IPS-15b (cell line): ENCODE data around the gene CHST15.

Experiments used
- H3K27me3 ChIP-seq: one replicate; pipeline ENCODE4 v1.6.1; 2013; ENCODE audit warnings: low read length; ENCODE audit not compliant: control insufficient read depth, insufficient read depth
- H3K36me3 ChIP-seq: one replicate; pipeline ENCODE4 v1.6.1; 2013; ENCODE audit warnings: low read length; ENCODE audit not compliant: control insufficient read depth, insufficient read depth
- H3K4me1 ChIP-seq: one replicate; pipeline ENCODE4 v1.6.1; 2013; ENCODE audit warnings: mild to moderate bottlenecking, low read length; ENCODE audit not compliant: control insufficient read depth, insufficient read depth
- H3K4me3 ChIP-seq: one replicate; pipeline ENCODE4 v1.5.1; 2013; ENCODE audit warnings: low read depth, low read length
- H3K9ac ChIP-seq: one replicate; pipeline ENCODE4 v1.6.1; 2013; ENCODE audit warnings: low read depth, mild to moderate bottlenecking, low read length
- H3K9me3 ChIP-seq: one replicate; pipeline ENCODE4 v1.6.1; 2013; ENCODE audit warnings: mild to moderate bottlenecking, low read length; ENCODE audit not compliant: control insufficient read depth, insufficient read depth

The CHST15 gene

DNA sequence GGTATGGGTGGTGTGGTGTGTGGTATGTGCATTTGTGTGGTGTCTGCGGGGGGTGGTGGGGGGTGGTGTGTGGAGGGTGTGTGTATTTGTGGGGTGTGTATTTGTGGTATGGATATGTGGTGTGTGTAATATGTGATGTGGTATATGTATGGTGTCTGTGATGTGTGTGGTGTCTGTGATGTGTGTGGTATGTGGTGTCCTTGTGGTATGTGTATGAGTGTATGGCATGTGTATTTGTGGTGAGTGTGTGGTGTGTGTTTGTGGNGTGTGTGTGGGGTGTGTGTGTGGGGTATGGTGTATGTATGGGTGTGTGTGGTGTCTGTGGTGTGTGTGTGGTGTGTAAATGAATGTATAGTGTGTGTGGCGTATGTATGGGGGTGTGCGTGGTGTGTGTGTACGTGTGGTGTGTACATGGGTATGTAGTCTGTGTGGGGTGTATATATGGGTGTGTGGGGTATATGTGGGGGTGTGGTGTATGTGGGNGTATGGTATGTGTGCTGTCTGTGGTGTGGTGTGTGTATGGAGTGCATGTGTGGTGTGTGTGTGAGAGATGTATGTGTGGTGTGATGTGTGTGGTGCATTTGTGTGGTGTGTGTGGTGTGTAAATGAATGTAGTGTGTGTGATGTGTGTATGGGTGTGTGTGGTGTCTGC is 27.1 kb upstream of the CHST15 start:
- Histone ChIP-seq H3K9me3 (no peaks in the 10 kb centered on the region), H3K9ac (no peak overlapping the region), H3K4me1 (no peaks in the 10 kb centered on the region), H3K27me3 (no peaks in the 10 kb centered on the region), H3K36me3 (no peaks in the 10 kb centered on the region), H3K4me3 (no peak overlapping the region)

DNA sequence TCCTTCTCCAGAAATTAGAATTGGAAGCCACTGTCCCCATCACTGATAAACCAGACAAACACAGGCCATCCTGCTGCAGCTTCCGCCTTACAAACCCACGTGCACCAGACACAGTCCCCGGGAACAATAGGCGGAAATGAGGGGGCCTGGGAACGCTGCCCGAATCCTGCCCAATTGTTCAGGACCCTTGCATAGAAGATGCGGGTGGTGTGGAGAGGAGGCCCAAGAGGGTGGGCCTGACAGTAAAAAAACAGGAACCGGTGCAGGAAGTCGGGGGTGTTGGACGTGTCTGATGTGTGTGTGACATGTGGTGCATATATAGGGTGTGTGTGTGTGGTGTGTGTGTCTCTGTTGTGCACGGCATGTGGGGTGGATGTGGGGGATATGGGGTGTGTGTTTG is 26.5 kb upstream of the CHST15 start:
- H3K36me3 ChIP-seq = no peaks in the 10 kb centered on the region
- no peak overlapping the region for H3K4me3 ChIP-seq
- H3K9ac ChIP-seq = no peak overlapping the region
- no peaks in the 10 kb centered on the region for H3K9me3 ChIP-seq
- no peaks in the 10 kb centered on the region for H3K4me1 ChIP-seq
- H3K27me3 ChIP-seq = no peaks in the 10 kb centered on the region

DNA sequence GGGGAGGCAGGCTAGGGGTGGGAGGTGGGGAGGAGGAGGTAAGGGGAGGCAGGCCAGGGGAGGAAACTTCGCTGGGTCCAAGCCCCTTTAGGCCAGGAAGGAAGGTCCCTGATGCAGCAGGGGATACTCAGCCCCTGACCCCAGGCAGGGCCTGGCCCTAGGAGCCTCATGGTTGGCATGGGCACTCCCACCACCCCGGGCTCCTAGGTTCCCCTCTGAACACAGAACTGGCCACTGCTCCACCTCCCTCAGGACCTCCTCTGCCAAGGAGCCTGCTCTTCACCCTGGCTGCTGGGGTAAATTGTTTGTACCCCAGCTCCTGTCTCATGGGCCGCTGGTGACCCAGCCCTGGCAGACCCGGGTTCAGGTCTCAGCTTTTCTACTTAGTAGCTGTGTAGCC is 25.8 kb upstream of the CHST15 start:
- Histone ChIP-seq H3K4me3 (no peak overlapping the region), H3K4me1 (no peaks in the 10 kb centered on the region), H3K27me3 (no peaks in the 10 kb centered on the region), H3K9me3 (no peaks in the 10 kb centered on the region), H3K36me3 (no peaks in the 10 kb centered on the region), H3K9ac (no peak overlapping the region)

DNA sequence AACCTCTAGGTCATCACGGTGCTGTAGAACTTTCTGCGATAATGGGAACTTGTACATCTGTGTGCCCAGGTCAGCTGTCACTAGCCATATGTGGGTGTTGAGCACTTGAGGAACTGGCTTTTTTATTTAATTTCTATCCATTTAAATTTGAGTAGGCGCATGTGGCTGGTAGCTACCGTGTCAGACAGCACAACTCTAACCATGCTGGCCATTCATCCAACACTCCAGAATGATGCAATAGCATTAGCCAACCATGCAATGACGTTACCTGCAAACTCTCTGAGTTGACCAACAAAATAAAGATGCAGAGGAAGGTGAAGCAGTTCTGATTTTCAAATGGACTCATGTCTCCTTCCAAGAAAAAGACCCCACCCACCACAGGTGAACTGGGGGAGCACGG is 24.4 kb upstream of the CHST15 start:
- Histone ChIP-seq H3K27me3 (no peaks in the 10 kb centered on the region), H3K9ac (no peak overlapping the region), H3K36me3 (no peaks in the 10 kb centered on the region), H3K4me1 (no peaks in the 10 kb centered on the region), H3K9me3 (no peaks in the 10 kb centered on the region), H3K4me3 (no peak overlapping the region)

DNA sequence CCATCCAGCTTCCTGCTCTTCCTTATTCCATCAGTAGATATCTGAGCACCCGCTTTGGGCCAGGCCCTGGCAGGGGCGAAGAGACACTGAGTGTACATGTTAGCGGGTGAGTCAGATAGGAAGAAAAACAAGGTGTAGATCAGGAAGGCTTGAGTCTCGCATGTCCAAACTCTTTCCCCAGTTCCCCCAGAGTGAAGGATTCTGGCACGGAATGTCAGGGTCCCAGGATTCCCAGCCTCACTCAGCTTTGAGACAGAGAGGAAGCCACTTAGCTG is 24.1 kb upstream of the CHST15 start:
- Histone ChIP-seq H3K36me3 (no peaks in the 10 kb centered on the region), H3K27me3 (no peaks in the 10 kb centered on the region), H3K4me3 (no peak overlapping the region), H3K9me3 (no peaks in the 10 kb centered on the region), H3K4me1 (no peaks in the 10 kb centered on the region), H3K9ac (no peak overlapping the region)

DNA sequence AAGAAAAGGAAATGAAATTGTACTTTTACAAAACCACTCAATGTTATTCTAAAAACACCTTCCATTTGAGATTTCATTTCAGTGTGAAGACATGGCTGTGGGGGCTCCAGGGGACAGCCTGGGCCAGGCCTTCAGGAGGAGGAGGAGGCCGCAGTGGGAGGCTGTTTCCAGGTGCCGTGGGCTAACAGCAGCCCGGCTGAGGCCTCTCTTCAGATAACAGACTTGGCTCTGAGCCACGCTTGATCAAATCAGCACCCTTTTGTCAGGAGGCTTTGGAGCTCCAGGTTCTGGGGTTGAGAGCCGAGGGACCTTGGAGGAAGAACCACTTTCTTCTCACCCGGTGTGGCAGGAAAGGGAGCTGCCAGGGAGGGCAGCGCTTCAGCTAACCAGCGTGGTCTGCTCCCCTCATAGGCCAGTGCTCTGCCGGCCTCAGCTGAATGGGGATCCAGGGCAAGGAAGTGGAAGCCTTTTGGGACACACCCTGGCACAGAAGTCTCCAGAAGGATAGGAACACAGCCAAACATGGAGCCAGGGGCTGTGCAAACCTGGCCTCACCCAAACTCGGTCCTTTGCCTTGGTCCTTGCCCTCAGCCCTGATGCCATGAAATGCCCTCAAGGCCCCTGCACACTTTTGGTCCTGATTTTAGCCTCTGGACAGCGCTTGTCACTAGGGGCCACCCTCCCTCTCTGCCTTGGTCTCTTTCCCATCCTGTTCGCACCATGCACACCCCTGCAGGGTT is 23.5 kb upstream of the CHST15 start:
- Histone ChIP-seq H3K4me1 (no peaks in the 10 kb centered on the region), H3K27me3 (no peaks in the 10 kb centered on the region), H3K36me3 (no peaks in the 10 kb centered on the region), H3K9me3 (no peaks in the 10 kb centered on the region), H3K4me3 (no peak overlapping the region), H3K9ac (no peak overlapping the region)

DNA sequence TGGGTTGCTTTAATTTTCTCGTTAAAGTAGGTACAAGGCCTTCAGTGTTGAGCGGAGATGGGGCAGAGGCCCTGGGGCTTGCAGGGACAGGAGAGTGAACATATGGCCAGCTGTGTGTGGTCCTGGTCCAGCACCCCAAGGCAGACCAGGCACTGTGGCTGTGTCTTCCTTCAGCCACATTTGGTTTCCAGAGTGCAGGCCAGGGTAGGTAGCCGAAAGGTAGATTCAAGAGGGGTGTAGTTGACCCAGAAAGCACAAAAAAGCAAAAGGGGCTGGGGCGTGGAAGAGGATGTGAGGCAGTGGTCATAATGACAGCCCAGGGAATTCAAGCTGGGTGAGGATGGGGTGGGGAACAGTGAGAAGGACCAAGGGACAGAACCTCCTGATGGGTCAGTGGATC is 21.3 kb upstream of the CHST15 start:
- Histone ChIP-seq H3K4me3 (no peak overlapping the region), H3K9ac (no peak overlapping the region), H3K4me1 (no peaks in the 10 kb centered on the region), H3K27me3 (no peaks in the 10 kb centered on the region), H3K36me3 (no peaks in the 10 kb centered on the region), H3K9me3 (no peaks in the 10 kb centered on the region)

DNA sequence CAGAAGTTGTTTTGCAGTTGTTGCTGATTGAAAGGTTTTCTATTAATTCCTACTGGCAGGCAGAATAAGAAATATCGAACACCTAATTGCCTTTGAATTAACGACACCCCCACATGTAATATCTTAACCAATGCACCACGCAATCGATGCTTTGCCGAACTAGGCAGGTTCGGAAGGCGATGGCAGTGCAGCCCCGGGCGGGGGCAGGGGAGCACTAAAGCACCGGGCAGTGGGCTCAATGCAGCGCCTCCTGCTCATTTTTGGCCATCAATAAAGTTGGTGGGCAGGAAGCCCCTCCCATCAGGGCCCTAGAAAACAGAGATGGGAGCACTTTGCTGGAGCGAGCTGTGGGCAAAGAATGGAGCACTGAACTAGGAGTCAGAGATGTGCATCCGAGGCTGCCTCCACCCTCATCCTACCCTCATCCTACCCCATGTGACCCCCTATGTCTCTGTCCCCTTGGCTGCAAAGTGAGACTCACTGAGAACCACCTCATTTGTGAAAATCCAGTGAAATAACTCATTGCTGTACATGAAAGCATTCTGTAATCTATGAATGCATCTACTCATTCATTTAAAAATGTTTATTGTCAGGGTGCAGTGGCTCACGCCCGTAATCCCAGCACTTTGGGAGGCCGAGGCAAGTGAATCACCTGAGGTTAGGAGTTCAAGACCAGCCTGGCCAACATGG is 19.6 kb upstream of the CHST15 start:
- H3K4me1 ChIP-seq = no peaks in the 10 kb centered on the region
- no peaks in the 10 kb centered on the region for H3K36me3 ChIP-seq
- no peaks in the 10 kb centered on the region for H3K27me3 ChIP-seq
- no peaks in the 10 kb centered on the region for H3K9me3 ChIP-seq
- H3K9ac ChIP-seq = no peak overlapping the region
- no peak overlapping the region for H3K4me3 ChIP-seq

DNA sequence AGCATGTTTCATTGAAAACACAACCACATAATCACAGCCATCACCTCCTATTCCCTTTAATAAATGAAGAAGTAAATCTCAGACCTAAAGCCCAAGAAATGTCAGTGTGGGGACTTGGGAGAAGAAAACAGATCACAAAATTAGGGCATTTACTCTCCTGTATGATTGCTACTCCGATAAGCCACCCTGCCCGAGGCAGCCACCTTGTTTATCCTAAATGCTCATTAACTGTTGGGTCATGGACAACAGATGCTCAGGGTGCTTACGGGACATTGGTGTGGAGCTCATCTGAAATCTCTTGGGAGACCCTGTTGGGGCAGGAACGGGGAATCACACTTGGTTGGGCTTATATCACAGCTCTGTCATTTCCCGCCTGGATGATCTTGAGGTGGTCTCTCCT is 17.5 kb upstream of the CHST15 start:
- Histone ChIP-seq H3K27me3 (no peaks in the 10 kb centered on the region), H3K9me3 (no peaks in the 10 kb centered on the region), H3K4me1 (no peaks in the 10 kb centered on the region), H3K9ac (no peak overlapping the region), H3K36me3 (no peaks in the 10 kb centered on the region), H3K4me3 (no peak overlapping the region)

DNA sequence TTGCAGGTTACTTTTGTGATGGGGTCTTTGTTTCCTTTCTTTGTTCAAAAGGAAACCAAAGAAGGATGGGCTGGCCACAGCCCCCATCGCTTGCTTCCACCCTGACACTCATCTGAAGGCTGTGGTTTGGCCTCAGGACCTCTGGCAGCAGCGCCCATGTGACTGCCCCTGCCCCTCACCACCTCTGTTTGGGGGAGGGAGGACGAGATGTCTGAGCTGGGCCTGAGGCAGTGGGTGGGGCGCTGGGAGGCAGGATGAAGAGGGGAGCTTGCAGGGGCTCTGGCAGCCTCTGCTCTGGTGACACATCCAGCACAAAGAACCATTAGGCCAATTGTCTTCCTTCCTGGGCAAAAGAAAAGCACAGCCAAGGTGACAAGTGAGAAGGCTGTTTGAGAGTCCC is 15.9 kb upstream of the CHST15 start:
- H3K4me1 ChIP-seq = no peaks in the 10 kb centered on the region
- no peaks in the 10 kb centered on the region for H3K36me3 ChIP-seq
- H3K9ac ChIP-seq = no peak overlapping the region
- no peaks in the 10 kb centered on the region for H3K9me3 ChIP-seq
- H3K4me3 ChIP-seq = no peak overlapping the region
- H3K27me3 ChIP-seq = no peaks in the 10 kb centered on the region

DNA sequence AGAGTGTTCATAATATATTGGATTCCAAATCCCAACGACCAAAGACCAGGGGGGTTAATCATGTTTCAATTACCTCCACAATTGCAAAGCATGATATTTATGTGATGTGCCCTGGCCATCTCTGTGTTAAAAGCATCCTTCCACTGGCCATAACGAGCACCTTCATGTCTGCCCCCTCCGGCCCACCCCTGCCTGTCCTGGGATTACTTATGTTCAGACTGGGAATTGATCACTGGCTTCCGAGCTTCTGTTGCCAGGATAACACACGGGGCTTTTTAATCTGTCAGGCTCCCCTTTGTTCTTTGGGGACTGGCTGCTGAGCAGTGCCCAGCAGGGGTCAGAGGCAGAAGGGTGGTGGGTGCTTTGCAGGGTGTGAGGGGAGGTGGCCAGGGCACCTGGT is 13.7 kb upstream of the CHST15 start:
- Histone ChIP-seq H3K4me3 (no peak overlapping the region), H3K9me3 (no peaks in the 10 kb centered on the region), H3K27me3 (no peaks in the 10 kb centered on the region), H3K9ac (no peak overlapping the region), H3K4me1 (no peaks in the 10 kb centered on the region), H3K36me3 (no peaks in the 10 kb centered on the region)

DNA sequence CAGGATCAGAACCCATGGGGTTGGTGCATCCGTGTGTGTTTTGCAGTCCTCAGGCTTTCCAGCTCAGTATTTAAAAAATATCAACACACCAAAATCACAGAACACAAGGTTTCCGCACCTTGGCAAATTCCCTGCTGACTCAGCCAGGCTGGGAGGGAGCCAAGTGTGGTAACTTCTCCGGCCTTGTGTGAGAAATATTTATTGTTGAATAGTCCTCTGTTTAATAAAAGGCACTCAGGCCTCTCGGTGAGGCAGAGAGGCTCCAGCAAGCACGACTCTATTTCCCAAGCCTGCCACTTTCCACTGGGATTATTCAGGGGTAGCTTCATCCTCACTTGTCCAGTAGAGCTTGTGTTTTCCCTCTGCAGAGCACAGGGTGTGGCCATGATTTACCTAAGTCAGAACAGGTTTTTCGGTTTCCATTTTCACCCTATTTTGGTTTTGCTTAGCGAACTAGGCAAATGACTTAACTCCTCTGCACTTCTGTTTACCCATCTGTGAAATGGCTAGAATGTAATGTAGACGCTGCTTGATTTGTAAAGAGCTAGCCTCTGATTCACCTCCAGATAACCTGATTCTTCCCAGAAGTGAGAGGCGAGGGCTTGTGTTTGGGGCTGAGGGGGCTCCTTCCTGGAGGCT is 13.0 kb upstream of the CHST15 start:
- no peaks in the 10 kb centered on the region for H3K27me3 ChIP-seq
- no peak overlapping the region for H3K4me3 ChIP-seq
- H3K4me1 ChIP-seq = no peaks in the 10 kb centered on the region
- H3K9me3 ChIP-seq = no peaks in the 10 kb centered on the region
- H3K9ac ChIP-seq = no peak overlapping the region
- no peaks in the 10 kb centered on the region for H3K36me3 ChIP-seq
